Measurements from ENCODE around the gene SVIL. TPM values are rescaled to one million over a fixed set of nuclear protein-coding genes. Genes with fewer than 3 reads are reported as not detected.
A peak's percentile ranks its signal among the peaks of the same experiment; 100 is the strongest.

Gene SVIL, protein sequence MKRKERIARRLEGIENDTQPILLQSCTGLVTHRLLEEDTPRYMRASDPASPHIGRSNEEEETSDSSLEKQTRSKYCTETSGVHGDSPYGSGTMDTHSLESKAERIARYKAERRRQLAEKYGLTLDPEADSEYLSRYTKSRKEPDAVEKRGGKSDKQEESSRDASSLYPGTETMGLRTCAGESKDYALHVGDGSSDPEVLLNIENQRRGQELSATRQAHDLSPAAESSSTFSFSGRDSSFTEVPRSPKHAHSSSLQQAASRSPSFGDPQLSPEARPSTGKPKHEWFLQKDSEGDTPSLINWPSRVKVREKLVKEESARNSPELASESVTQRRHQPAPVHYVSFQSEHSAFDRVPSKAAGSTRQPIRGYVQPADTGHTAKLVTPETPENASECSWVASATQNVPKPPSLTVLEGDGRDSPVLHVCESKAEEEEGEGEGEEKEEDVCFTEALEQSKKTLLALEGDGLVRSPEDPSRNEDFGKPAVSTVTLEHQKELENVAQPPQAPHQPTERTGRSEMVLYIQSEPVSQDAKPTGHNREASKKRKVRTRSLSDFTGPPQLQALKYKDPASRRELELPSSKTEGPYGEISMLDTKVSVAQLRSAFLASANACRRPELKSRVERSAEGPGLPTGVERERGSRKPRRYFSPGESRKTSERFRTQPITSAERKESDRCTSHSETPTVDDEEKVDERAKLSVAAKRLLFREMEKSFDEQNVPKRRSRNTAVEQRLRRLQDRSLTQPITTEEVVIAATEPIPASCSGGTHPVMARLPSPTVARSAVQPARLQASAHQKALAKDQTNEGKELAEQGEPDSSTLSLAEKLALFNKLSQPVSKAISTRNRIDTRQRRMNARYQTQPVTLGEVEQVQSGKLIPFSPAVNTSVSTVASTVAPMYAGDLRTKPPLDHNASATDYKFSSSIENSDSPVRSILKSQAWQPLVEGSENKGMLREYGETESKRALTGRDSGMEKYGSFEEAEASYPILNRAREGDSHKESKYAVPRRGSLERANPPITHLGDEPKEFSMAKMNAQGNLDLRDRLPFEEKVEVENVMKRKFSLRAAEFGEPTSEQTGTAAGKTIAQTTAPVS (N-terminal part only)
- 6.6 and 7.3 TPM in 2 replicates for total RNA-seq (2014; rRNA removed; shearing (Covaris generic))
- polyA plus RNA-seq (2016; fragmentation: Nextera tagmentation; extraction: Ambion mirVana): 5.9 and 11.0 TPM in 2 replicates

- H4K20me1 ChIP-seq (ENCODE audit: insufficient read depth): no peaks in the 10 kb centered on the region
- DNase-seq: peak; percentile 87
- TF ChIP-seq EZH2phosphoT487 (IDR thresholded peaks at IDR 0.05; ENCODE audit: insufficient read depth, low read depth): no peak
- TF ChIP-seq EZH2 (IDR thresholded peaks at IDR 0.05; ENCODE audit: insufficient read depth, poor library complexity, severe bottlenecking): no peak
- H3K4me1 ChIP-seq (ENCODE audit: insufficient read depth): peaks cover 44% of the 10 kb centered on the region
- H3F3A ChIP-seq (ENCODE audit: insufficient read depth): peaks cover 35% of the 10 kb centered on the region
- peak within 1 kb of the TSS; percentile 79 for H3K4me2 ChIP-seq (ENCODE audit: unreplicated experiment)
- H3K36me3 ChIP-seq (ENCODE audit: low read depth): no peaks in the 10 kb centered on the region
- no peaks in the 10 kb centered on the region for H3K79me2 ChIP-seq (ENCODE audit: insufficient read depth)
- peak within 1 kb of the TSS; percentile 54 for H3K4me3 ChIP-seq
- no peaks in the 10 kb centered on the region for H3K9me2 ChIP-seq (ENCODE audit: insufficient read depth)
- 13 to 16% methylated on average over 10 of the region's 10 CpGs for WGBS, 2 experiments (ENCODE audit: low coverage in 1 of 2, low lambda C conversion rate in 2 of 2, missing lambda C conversion rate in 2 of 2)
- in situ Hi-C loops (cut with MboI): no loop called here
- no peaks in the 10 kb centered on the region for H3K9me3 ChIP-seq (ENCODE audit: low read depth)
- no peaks in the 10 kb centered on the region for H3K27me3 ChIP-seq (replicated peaks; ENCODE audit: insufficient read depth)
- peak within 1 kb of the TSS; percentile 44; the same call in 1 of the 2 replicates for H2AFZ ChIP-seq
- peak within 1 kb of the TSS; percentile 56 for H3K9ac ChIP-seq
- peak within 1 kb of the TSS; percentile 81 for H3K27ac ChIP-seq
Measured at GRCh38 chr10:29634764-29635625, at the start of gene SVIL. Gene SVIL, minus strand, starts transcription at chr10:29634971. Its CDS starts 79,913 bp downstream, at chr10:29555058.

DNA sequence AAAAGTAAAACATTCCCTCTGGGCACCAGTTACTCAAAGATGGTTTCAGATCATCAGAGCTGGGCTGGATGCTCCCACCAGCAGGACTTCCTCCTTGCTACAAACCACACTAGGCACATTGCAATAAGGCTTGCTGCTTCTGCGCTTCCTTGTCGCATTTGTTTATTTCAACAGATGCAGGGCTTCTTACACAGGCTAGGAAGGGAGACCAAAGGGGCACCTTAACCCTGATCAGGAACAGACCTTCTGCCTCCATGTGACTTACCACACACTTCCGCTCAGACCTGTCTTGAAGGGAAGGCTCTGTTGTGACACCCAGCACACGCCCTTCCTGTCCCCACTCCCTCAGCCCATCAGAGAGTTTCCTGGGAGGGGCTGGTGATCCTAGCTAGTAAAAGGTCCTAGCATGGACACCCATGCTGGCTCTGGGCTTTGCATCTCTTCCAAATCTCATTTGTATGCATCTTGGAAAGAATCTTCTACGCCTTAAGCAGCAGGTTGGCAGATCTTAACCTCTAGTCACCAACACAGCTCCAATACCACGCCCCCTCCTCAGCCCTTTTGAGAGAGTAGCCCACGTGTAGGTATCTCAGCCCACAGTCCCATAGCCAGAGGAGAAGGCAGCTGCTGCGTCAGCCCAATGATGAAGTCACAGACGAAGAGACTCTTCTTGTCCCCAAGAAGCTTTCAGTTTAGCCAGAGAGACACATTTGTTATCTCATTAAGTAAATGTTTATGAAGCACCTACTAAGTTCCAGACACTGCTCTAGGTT, 47.1 kb upstream of the SVIL start:
- H3K4me2 ChIP-seq (ENCODE audit: unreplicated experiment): no peak overlapping the region
- 82 to 87% methylated on average over 9 of the region's 9 CpGs for WGBS, 2 experiments (ENCODE audit: low coverage in 1 of 2, low lambda C conversion rate in 2 of 2, missing lambda C conversion rate in 2 of 2)
- H4K20me1 ChIP-seq (ENCODE audit: insufficient read depth): no peaks in the 10 kb centered on the region
- no peak overlapping the region for H3K27ac ChIP-seq
- H3K36me3 ChIP-seq (ENCODE audit: low read depth): no peaks in the 10 kb centered on the region
- no peaks in the 10 kb centered on the region for H3K4me1 ChIP-seq (ENCODE audit: insufficient read depth)
- in situ Hi-C loops (cut with MboI): no loop called here
- H3K27me3 ChIP-seq (replicated peaks; ENCODE audit: insufficient read depth): no peaks in the 10 kb centered on the region
- TF ChIP-seq EZH2phosphoT487 (IDR thresholded peaks at IDR 0.05; ENCODE audit: insufficient read depth, low read depth) (no peak), EZH2 (IDR thresholded peaks at IDR 0.05; ENCODE audit: insufficient read depth, poor library complexity, severe bottlenecking) (no peak)
- no peak overlapping the region for H3K4me3 ChIP-seq
- H3K79me2 ChIP-seq (ENCODE audit: insufficient read depth): no peaks in the 10 kb centered on the region
- no peaks in the 10 kb centered on the region for H3F3A ChIP-seq (ENCODE audit: insufficient read depth)
- no peaks in the 10 kb centered on the region for H3K9me2 ChIP-seq (ENCODE audit: insufficient read depth)
- no peak overlapping the region for H2AFZ ChIP-seq
- no peak for DNase-seq
- no peak overlapping the region for H3K9ac ChIP-seq
- no peaks in the 10 kb centered on the region for H3K9me3 ChIP-seq (ENCODE audit: low read depth)

DNA sequence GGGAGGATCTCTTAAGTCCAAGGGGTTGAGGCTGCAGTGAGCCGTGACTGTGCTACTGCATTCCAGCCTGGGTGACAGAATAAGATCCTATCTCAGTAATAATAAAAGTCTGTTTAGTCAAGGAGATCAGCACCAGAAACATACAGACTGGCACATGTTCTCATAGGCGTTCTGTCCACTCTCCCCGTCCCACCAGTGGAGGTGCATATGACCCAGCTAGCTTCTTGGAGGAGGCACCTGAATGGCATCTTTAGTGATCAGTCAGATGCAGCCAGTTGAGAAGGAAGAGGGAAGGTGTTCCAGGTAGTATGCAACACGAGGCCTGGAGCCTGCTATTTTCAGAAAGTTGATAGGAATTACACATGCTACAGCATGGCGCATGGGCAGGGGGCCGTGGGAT, 45.3 kb upstream of the SVIL start:
- Histone ChIP-seq H3K4me1 (ENCODE audit: insufficient read depth) (no peaks in the 10 kb centered on the region), H3K27me3 (replicated peaks; ENCODE audit: insufficient read depth) (no peaks in the 10 kb centered on the region), H3K9ac (no peak overlapping the region), H3K79me2 (ENCODE audit: insufficient read depth) (no peaks in the 10 kb centered on the region), H3K9me3 (ENCODE audit: low read depth) (no peaks in the 10 kb centered on the region), H3K4me3 (no peak overlapping the region), H3F3A (ENCODE audit: insufficient read depth) (no peaks in the 10 kb centered on the region), H3K9me2 (ENCODE audit: insufficient read depth) (no peaks in the 10 kb centered on the region), H3K36me3 (ENCODE audit: low read depth) (no peaks in the 10 kb centered on the region), H3K4me2 (ENCODE audit: unreplicated experiment) (no peak overlapping the region), H3K27ac (no peak overlapping the region), H4K20me1 (ENCODE audit: insufficient read depth) (no peaks in the 10 kb centered on the region), H2AFZ (no peak overlapping the region)
- DNase-seq: no peak
- in situ Hi-C loops (cut with MboI): no loop called here
- 69 to 76% methylated on average over 6 of the region's 6 CpGs for WGBS, 2 experiments (ENCODE audit: low coverage in 1 of 2, low lambda C conversion rate in 2 of 2, missing lambda C conversion rate in 2 of 2)
- TF ChIP-seq EZH2phosphoT487 (IDR thresholded peaks at IDR 0.05; ENCODE audit: insufficient read depth, low read depth) (no peak), EZH2 (IDR thresholded peaks at IDR 0.05; ENCODE audit: insufficient read depth, poor library complexity, severe bottlenecking) (no peak)

Measured in GM23248 (cell line).